Measurements from ENCODE around the gene CHST11.
"Not testable (repeated sequence)": the region's sequence is repeated elsewhere in the genome, so short reads cannot be mapped to it uniquely, and the experiment has no call there.

The CHST11 gene

DNA sequence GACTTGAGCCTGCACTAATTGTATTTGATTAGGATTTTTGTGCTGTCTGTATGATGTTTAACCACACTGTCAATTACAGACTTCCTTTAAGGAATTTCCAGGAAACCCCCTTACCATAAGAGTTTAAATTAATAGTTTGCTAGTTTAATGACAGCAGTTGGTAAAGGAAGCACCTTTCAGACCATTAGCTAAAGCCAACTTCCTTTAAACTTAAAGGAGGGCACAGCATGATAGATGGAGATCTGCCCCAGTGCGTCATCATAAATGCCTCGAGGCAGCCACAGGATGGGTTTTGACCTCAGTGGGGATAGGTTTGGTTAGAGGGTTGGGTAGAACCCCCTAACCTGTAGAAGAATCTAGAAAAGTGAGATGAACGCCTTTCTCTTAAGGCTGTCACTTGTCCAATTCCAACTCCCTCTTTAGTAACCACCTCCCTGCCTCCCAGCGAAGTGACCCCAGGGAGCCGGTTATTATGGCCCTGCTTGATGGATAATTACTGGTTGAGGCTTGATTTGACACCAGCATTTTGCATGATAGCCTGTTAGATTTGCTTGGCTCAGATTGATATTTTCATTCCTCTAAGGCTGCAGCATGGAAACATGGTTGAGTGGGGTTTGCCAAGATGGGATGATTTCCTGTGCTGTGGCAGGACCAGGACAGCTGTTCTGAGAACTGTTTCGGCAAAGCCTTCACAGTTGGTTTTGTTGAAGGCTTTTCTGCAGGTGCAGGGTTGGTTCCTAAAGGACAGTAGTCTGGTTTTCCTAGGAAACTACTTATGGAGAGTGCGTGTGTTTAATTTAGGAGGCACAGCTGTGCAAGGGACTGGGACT is 62.7 kb downstream of the CHST11 start:
- H3K27ac ChIP-seq (ENCODE audit: low read depth, low read length): no peak overlapping the region
- H3K9me3 ChIP-seq (ENCODE audit: control insufficient read depth in 1 of 2, low read length in 2 of 2): no peaks in the 10 kb centered on the region
- H3K27me3 ChIP-seq (ENCODE audit: control insufficient read depth in 1 of 2, insufficient read depth in 2 of 2, low read length in 2 of 2): no peaks in the 10 kb centered on the region
- no peaks in the 10 kb centered on the region for H3K36me3 ChIP-seq (ENCODE audit: control insufficient read depth in 1 of 2, insufficient read depth in 2 of 2, low read length in 2 of 2)
- H3K4me3 ChIP-seq (ENCODE audit: low read depth in 1 of 2, low read length in 2 of 2): no peak overlapping the region
- peaks cover 18 to 28% of the 10 kb centered on the region in 2 donors for H3K4me1 ChIP-seq (ENCODE audit: control insufficient read depth in 1 of 2, insufficient read depth in 2 of 2, low read length in 2 of 2)
- no peak overlapping the region for H3K9ac ChIP-seq (ENCODE audit: low read depth in 1 of 2, low read length in 2 of 2)

DNA sequence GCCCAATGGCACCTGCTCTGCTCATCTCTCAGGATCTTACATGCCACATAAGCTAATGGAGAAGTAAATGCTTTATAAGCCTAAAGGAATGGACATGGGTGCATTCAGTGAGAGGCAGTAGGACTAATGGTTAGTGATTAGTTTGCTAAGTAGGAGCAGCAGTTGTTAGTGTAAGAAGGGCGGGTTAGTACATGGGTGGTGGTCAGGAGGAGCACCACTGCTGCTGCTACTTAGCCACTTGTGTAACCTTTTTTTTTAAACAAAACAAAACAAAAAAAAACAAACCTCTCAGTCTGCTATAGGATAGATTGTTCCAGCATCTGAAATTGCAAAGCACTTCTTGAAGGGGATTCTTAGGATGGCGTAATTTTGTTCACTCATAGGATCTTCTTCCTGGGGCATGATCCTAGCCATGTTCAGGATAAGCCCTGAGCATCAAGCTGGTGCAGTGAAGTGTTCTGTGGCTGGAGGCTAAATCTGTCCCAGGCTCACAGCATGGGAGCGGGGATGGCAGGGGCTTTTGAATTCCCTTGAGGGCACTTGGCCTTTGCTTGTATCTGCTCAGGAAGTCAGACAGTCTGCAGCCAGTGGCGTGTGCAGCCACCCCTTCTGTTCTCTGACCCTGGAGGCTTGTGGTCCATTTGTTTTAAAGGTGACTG is 63.6 kb downstream of the CHST11 start:
- Histone ChIP-seq H3K4me1 (ENCODE audit: control insufficient read depth in 1 of 2, insufficient read depth in 2 of 2, low read length in 2 of 2) (peaks cover 18 to 30% of the 10 kb centered on the region in 2 donors), H3K4me3 (ENCODE audit: low read depth in 1 of 2, low read length in 2 of 2) (no peak overlapping the region)

DNA sequence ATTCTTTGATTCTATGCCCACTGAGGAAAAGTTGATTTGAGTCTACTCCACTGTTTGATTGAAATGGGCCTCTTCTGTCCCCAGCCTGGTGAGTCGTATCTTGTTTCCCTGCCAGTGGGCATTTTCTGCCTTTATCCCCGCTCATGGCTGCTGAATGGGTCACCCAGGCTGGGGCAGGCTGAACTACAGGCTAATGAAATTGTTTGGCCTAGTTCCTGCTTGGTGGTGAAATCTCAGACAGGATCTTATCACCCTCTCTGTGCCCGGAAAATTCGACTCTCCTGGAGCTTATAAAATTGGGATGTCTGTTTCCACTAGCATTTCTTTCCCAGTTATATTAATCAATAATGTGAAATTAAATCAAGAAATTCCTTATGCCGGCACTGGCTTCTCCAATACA is 65.0 kb downstream of the CHST11 start:
- H3K27ac ChIP-seq (ENCODE audit: low read depth, low read length): no peak overlapping the region
- no peak overlapping the region for H3K9ac ChIP-seq (ENCODE audit: low read depth in 1 of 2, low read length in 2 of 2)
- H3K36me3 ChIP-seq (ENCODE audit: control insufficient read depth in 1 of 2, insufficient read depth in 2 of 2, low read length in 2 of 2): no peaks in the 10 kb centered on the region
- H3K4me3 ChIP-seq (ENCODE audit: low read depth in 1 of 2, low read length in 2 of 2): no peak overlapping the region
- H3K4me1 ChIP-seq (ENCODE audit: control insufficient read depth in 1 of 2, insufficient read depth in 2 of 2, low read length in 2 of 2): peaks cover 18 to 30% of the 10 kb centered on the region in 2 donors
- no peaks in the 10 kb centered on the region for H3K9me3 ChIP-seq (ENCODE audit: control insufficient read depth in 1 of 2, low read length in 2 of 2)
- no peaks in the 10 kb centered on the region for H3K27me3 ChIP-seq (ENCODE audit: control insufficient read depth in 1 of 2, insufficient read depth in 2 of 2, low read length in 2 of 2)

More for the DNA sequence above, 63.6 kb downstream of the CHST11 start:
- H3K36me3 ChIP-seq (ENCODE audit: control insufficient read depth in 1 of 2, insufficient read depth in 2 of 2, low read length in 2 of 2): no peaks in the 10 kb centered on the region
- no peak overlapping the region for H3K27ac ChIP-seq (ENCODE audit: low read depth, low read length)
- H3K9me3 ChIP-seq (ENCODE audit: control insufficient read depth in 1 of 2, low read length in 2 of 2): no peaks in the 10 kb centered on the region
- H3K27me3 ChIP-seq (ENCODE audit: control insufficient read depth in 1 of 2, insufficient read depth in 2 of 2, low read length in 2 of 2): no peaks in the 10 kb centered on the region
- H3K9ac ChIP-seq (ENCODE audit: low read depth in 1 of 2, low read length in 2 of 2): no peak overlapping the region

DNA sequence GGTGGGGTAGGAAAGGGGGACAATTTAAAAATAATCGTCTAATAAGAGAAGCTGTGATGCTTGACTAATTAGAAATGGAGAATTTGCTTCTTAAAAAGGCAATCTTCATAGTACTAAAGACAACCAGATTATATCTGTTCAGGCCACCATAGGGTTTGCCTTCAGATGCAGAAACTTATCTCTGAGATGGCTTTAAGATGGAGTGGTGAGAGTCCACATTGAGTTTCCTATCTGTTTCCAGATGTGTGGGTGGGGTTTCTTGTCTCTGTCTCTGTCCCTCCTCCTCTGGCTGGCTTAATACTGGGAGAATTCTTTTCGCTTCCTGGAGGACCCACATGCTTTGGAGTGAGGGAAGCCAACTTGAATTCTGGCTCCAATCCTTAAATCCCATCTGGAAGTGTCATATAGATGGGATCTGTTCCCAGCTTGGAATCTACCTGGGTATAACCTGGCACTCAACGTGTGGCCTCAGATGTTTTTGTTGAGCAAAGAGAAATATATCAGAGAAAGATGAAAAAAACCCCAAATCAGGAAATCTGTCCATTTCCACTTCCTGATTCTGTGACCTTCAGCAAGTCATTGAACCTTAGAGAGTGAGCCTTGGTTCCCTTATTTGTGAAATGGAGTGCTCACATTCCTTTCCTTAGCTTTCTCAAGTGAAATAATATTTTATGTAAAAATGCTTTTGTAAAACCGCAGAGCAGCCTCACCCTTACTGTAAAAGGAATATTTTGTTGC is 66.4 kb downstream of the CHST11 start:
- H3K27me3 ChIP-seq (ENCODE audit: control insufficient read depth in 1 of 2, insufficient read depth in 2 of 2, low read length in 2 of 2): no peaks in the 10 kb centered on the region
- H3K4me3 ChIP-seq (ENCODE audit: low read depth in 1 of 2, low read length in 2 of 2): no peak overlapping the region
- H3K4me1 ChIP-seq (ENCODE audit: control insufficient read depth in 1 of 2, insufficient read depth in 2 of 2, low read length in 2 of 2): peaks cover 18 to 30% of the 10 kb centered on the region in 2 donors
- no peaks in the 10 kb centered on the region for H3K9me3 ChIP-seq (ENCODE audit: control insufficient read depth in 1 of 2, low read length in 2 of 2)
- H3K27ac ChIP-seq (ENCODE audit: low read depth, low read length): no peak overlapping the region
- no peak overlapping the region for H3K9ac ChIP-seq (ENCODE audit: low read depth in 1 of 2, low read length in 2 of 2)
- H3K36me3 ChIP-seq (ENCODE audit: control insufficient read depth in 1 of 2, insufficient read depth in 2 of 2, low read length in 2 of 2): no peaks in the 10 kb centered on the region

DNA sequence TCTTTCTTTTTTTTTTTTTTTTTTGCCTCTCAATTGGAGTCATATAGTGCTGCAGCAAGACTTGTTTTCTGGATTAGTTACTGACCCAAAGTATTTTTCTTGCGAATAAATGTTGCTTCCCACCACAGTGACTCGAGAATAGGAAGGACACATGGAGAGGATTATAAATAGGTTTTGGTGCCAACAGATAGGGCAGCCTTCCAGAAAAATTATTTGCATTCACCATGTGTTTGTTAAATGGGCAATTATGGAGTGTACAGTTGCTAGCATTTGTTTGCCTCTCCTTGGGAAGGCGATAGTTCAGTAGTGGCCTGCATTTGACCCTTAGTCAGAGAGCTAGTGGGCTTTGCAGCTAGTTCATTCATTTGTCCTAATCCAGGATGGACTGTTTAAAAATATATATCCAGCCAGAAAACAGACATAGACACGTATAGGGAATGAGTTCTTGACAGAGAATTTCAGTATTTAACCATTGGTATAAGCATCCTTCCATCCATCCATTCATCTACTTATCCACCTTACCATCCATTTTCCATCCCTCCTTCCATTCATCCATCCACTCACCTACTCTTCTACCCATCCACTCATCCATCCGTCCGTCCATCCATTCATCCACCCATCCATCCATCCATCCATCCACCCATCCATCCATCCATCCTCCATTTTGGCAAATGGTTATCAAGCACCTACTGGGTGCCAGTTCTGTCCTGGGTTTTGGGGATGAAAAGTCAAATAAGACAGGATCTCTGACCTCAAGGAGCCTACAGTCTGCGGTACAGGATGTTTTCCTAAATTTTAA is 67.5 kb downstream of the CHST11 start:
- no peaks in the 10 kb centered on the region for H3K9me3 ChIP-seq (ENCODE audit: control insufficient read depth in 1 of 2, low read length in 2 of 2)
- H3K4me3 ChIP-seq (ENCODE audit: low read depth in 1 of 2, low read length in 2 of 2): no peak overlapping the region
- H3K27ac ChIP-seq (ENCODE audit: low read depth, low read length): no peak overlapping the region
- no peak overlapping the region for H3K9ac ChIP-seq (ENCODE audit: low read depth in 1 of 2, low read length in 2 of 2)
- H3K4me1 ChIP-seq (ENCODE audit: control insufficient read depth in 1 of 2, insufficient read depth in 2 of 2, low read length in 2 of 2): peaks cover 18 to 30% of the 10 kb centered on the region in 2 donors
- H3K27me3 ChIP-seq (ENCODE audit: control insufficient read depth in 1 of 2, insufficient read depth in 2 of 2, low read length in 2 of 2): no peaks in the 10 kb centered on the region
- no peaks in the 10 kb centered on the region for H3K36me3 ChIP-seq (ENCODE audit: control insufficient read depth in 1 of 2, insufficient read depth in 2 of 2, low read length in 2 of 2)

DNA sequence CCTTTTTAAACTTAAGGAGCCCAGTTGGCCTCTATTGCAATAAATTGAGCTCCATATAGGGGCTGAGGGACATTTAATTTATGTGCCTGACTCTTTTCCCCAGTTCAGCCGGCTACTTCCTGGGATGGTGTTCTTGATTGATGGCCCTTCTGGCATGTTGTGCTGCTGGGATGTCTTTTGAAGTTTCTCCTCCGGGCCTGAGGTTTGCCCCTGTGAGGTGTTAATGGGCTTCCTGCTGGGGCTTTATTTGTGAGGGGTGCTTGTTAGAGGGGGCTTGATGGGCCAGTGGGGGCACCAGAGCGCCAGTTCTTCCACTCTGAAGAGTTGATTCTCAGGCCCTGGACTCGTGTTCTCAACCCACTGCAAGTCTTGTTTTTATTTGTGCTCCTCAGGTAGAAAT is 69.6 kb downstream of the CHST11 start:
- Histone ChIP-seq H3K9me3 (ENCODE audit: control insufficient read depth in 1 of 2, low read length in 2 of 2) (no peaks in the 10 kb centered on the region), H3K4me3 (ENCODE audit: low read depth in 1 of 2, low read length in 2 of 2) (no peak overlapping the region), H3K27me3 (ENCODE audit: control insufficient read depth in 1 of 2, insufficient read depth in 2 of 2, low read length in 2 of 2) (no peaks in the 10 kb centered on the region), H3K4me1 (ENCODE audit: control insufficient read depth in 1 of 2, insufficient read depth in 2 of 2, low read length in 2 of 2) (peaks cover 8 to 21% of the 10 kb centered on the region in 2 donors), H3K36me3 (ENCODE audit: control insufficient read depth in 1 of 2, insufficient read depth in 2 of 2, low read length in 2 of 2) (no peaks in the 10 kb centered on the region), H3K27ac (ENCODE audit: low read depth, low read length) (no peak overlapping the region), H3K9ac (ENCODE audit: low read depth in 1 of 2, low read length in 2 of 2) (no peak overlapping the region)

DNA sequence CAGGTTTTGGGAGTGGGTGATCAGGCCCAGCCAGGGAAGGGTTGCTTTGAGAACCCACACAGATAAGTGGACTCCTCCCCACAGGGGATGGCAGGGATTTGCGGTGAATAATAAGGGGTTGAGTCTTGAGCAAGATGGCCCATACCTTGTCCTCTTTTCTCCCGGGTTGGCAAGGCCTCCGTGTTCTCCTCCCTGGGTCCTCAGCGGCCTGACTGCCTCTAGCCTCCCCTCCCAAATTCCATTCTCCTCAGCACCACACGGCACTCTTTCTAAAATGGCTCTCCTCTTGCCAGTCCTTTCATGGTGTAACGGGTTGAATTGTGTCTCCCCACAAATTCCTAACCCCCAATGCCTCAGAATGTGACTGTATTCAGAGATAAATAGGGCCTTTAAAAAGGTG is 70.0 kb downstream of the CHST11 start:
- no peak overlapping the region for H3K27ac ChIP-seq (ENCODE audit: low read depth, low read length)
- peaks cover 8 to 21% of the 10 kb centered on the region in 2 donors for H3K4me1 ChIP-seq (ENCODE audit: control insufficient read depth in 1 of 2, insufficient read depth in 2 of 2, low read length in 2 of 2)
- no peaks in the 10 kb centered on the region for H3K36me3 ChIP-seq (ENCODE audit: control insufficient read depth in 1 of 2, insufficient read depth in 2 of 2, low read length in 2 of 2)
- no peaks in the 10 kb centered on the region for H3K9me3 ChIP-seq (ENCODE audit: control insufficient read depth in 1 of 2, low read length in 2 of 2)
- H3K27me3 ChIP-seq (ENCODE audit: control insufficient read depth in 1 of 2, insufficient read depth in 2 of 2, low read length in 2 of 2): no peaks in the 10 kb centered on the region
- no peak overlapping the region for H3K9ac ChIP-seq (ENCODE audit: low read depth in 1 of 2, low read length in 2 of 2)
- no peak overlapping the region for H3K4me3 ChIP-seq (ENCODE audit: low read depth in 1 of 2, low read length in 2 of 2)

DNA sequence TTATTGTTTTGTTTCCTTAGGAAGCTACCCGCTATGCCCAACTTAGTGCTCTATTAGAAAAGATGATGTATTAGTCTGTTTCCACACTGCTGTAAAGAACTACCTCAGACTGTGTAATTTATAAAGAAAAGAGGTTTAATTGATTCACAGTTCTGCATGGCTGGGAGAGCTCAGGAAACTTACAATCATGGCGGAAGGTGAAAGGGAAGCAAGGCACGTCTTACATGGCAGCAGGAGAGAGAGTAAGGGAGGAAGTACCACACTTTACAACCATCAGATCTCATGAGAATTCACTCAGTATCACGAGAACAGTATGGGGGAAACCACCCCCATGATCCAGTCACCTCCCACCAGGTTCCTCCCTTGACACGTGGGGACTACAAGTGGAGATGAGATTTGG is 70.9 kb downstream of the CHST11 start:
- not testable (repeated sequence) for H3K9ac ChIP-seq (ENCODE audit: low read depth in 1 of 2, low read length in 2 of 2); H3K4me3 ChIP-seq (ENCODE audit: low read depth in 1 of 2, low read length in 2 of 2); H3K27ac ChIP-seq (ENCODE audit: low read depth, low read length); H3K27me3 ChIP-seq (ENCODE audit: control insufficient read depth in 1 of 2, insufficient read depth in 2 of 2, low read length in 2 of 2); H3K36me3 ChIP-seq (ENCODE audit: control insufficient read depth in 1 of 2, insufficient read depth in 2 of 2, low read length in 2 of 2); H3K9me3 ChIP-seq (ENCODE audit: control insufficient read depth in 1 of 2, low read length in 2 of 2)
- H3K4me1 ChIP-seq (ENCODE audit: control insufficient read depth in 1 of 2, insufficient read depth in 2 of 2, low read length in 2 of 2): peaks cover 8 to 20% of the 10 kb centered on the region in 2 donors

DNA sequence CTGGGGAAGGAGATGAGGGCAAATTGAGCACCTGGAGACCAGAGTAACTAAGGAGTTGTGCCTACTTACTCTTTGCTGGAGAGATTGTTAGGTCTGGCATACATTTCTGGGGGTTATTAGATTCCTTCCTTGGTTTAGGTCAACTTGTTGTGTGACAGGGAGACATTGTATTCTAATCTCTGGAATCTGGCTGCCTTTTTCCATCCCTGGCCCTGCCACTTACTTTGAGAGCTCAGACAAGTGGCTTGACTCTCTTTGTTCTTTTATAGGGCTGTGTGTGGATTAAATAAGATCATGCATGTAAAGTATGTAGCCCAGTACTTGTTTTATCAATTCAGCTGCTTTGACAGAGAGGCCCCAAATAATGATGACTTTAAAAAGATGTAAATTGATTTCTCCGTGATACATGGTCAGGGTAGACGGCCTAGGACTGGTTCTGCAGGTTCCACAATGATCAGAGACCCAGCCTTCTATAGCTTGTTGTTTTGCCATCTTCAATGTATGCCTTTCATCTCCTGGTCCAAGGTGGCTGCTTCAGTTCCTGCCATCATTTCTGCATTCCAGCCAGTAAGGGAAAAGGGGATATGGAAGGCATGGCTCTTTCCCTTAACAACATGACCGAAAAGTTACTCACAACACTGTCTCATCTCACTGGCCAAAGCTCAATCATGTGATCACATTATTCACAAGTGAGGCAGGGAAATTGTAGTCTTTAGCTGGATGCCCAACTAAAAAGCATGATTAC is 72.6 kb downstream of the CHST11 start:
- H3K27ac ChIP-seq (ENCODE audit: low read depth, low read length): no peak overlapping the region
- H3K4me3 ChIP-seq (ENCODE audit: low read depth in 1 of 2, low read length in 2 of 2): no peak overlapping the region
- H3K9ac ChIP-seq (ENCODE audit: low read depth in 1 of 2, low read length in 2 of 2): no peak overlapping the region
- no peaks in the 10 kb centered on the region for H3K36me3 ChIP-seq (ENCODE audit: control insufficient read depth in 1 of 2, insufficient read depth in 2 of 2, low read length in 2 of 2)
- no peaks in the 10 kb centered on the region for H3K9me3 ChIP-seq (ENCODE audit: control insufficient read depth in 1 of 2, low read length in 2 of 2)
- H3K4me1 ChIP-seq (ENCODE audit: control insufficient read depth in 1 of 2, insufficient read depth in 2 of 2, low read length in 2 of 2): peaks cover 0 to 3% of the 10 kb centered on the region in 2 donors
- H3K27me3 ChIP-seq (ENCODE audit: control insufficient read depth in 1 of 2, insufficient read depth in 2 of 2, low read length in 2 of 2): no peaks in the 10 kb centered on the region
